ENCODE measurements around the gene PTPRN2.
"Not testable (repeated sequence)": the region's sequence is repeated elsewhere in the genome, so short reads cannot be mapped to it uniquely, and the experiment has no call there.

The PTPRN2 gene

DNA sequence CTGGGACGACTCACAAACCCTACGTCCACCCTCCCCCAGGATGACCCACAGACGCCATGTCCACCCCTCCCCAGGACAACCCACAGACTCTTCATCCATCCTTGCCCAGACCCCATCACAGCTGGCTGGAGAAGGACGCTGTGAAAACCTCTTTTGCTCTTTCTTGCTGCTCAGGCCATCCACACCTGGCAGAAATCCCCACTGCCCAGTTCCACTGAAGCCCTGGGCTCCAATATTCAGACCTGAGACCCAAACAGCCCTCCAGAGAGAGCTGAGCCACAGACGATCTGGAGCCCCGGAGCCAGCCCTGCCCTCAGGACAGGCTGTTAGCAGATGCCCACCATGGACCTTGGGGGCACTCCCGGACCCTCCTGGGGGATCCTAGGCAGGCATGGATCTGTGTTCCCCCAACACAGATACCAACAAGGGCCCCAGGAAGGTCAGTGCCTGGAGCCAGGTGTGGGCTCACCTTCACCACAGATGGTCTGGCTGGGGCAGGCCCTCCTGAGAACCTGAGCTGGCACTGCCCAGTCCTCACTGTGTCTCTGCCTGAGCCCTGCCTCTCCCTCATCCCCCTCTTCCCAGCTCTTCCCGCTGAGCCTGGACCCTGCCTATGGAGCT is 226.2 kb downstream of the PTPRN2 start:
- DNase-seq = no peak

DNA sequence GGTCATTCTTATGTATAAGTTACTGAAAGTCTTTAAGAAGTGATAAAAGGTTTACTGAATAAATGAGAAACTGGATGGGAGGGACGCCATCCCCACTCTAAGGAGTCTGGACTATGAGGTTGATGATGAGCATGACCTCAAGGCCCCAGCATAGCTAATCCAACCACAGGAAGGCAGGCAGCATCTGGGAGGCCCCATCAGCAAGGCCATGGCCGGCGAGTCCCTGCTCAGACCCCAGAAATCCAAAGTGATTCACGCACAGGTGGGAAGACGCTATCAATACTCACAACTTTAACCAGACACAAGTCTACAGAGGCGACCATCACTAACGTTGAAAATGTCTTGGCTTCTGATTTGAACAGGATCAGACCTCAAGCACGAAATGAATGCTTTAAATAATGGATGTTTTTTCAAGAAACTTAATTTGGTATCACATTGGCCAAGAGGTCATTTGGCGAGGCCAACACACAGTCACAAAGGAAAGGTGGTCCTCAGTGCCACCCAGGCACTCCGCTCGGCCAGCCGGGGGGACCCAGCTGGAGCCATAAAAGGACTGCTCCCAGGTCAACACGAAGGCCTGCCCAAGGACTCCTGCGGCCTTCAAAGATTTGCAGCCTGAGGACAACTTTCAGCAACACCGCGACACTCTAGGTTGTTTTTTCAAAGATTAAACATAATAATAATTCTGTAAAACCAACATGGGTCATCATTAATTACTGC is 228.5 kb downstream of the PTPRN2 start:
- no peak for DNase-seq

DNA sequence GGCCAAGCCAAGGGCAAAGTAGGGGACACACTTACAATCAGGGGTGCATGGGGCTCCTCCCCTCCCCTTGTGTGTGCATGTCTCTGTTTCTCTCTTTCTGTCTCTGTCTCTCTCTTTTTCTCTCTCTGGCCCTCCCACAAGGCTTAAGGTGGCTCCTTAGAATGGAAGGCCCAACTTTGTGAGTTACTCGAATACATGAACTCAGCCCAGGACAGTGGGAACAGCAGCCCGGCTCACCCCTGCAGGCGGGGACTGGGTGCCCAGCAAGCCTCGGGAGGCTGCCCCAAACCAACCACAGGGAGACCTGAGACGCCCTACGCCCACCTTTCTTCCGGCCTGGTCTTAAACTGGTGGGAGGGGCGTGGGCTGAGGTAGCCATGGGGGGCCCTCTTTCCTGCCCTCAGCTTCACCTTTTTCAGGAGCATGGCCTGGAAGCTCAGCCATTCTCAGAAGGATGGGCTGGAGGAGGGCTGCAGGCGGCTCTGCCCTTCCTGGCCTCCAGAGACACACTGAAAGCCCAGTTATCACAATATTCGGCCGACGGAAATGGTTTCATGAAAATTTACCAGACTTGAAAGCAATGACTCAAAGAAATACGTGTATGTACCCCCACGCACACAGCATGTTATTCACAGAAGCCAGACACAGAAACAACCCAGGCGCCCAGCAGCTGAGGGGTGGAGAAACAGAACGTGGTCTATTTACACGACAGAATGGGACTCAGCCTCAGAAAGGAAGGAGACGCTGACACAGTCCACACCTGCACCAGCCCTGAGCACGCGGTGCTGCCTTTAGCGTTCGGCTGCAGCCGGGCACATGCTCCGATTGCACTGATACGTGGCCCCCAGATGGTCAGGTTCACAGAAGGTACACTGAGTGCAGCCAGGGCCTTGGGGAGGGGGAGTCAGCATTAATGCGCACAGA is 229.5 kb downstream of the PTPRN2 start:
- DNase-seq = no peak

DNA sequence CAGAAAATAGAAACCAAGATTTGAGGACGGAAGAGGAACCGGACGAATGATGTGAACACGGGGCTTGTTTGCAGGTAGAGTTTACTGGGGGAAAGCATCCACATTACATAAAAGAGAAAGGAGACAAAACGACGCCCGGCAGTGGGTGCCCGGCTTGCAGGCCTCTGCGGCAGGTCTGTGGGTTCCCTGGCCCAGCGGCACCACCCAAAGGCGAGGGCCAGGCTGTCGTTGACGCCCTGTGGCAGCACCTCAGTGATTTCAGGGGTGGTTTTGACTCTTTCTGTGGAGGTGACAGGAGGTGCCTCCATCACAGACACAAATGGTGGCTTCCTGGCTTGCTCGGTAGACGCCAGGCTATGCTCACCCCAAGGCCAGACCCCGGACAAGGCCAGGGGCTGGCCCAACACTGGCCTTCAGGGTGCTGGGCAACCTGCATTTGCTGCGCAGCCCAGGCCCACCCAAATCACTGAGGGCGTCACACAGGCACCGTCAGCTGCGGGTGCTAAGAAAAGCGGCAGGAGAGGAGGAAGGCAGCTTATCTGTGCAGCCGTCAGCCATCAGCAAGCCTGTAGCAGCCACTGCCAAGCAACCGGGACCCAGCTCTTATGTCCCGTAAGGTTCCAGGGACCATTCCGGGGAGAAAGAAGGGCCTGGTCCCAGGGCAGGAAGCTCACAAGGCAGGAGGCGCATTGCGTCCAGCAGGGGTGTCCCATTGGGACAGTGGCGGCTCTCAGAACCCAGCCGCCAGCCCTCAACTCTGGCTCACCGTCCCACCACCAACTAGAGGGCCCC is 230.3 kb downstream of the PTPRN2 start:
- DNase-seq = no peak

DNA sequence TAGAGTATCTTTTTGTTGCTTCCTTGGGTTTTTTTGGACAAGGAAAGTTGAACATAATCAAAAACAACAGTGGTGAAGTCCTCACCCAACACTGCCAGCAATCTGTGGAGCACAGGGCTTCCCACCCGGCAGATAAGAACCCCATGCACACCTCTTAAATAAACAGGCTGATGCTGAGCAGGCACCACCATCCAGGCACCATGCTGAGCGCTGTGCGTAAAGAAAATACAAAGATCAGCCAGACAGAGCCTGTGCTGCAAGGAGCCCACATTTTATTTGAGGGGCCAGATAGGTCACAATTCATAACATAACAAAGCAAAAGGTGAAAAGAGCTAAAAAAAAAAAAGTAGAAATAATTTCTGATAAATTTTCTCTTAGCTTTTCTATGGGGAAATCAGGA is 231.2 kb downstream of the PTPRN2 start:
- DNase-seq = no peak

DNA sequence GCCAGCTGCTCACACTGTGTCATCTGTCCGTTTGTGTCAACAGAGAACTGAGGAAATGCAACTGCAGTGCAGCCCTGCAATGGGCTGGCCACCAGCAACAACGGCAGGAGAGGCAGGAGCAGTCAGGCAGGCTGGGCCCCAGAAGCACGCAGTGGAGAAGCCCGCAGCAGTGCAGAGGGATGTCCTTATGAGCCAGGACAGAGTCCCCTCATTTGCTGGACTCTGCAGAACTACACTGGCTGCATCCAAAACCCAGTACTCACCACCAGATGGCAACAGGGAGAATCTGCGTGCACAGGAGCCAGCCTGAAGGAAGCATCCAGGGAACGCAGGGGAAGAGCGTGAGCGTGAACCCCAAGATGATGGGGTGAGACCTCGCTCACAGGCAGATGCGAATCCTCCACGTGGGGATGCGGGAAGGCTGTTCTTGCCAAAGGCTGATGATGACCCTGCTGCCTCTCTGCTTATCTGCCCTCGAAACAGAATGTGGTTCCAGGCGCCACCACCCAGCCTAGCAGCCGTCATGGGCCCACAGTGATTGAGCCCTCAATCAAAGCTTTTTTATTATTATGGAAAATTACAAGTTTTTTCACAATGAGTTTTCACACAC is 232.1 kb downstream of the PTPRN2 start:
- DNase-seq = peak in 2 of 4 experiments; percentile 7 to 15

DNA sequence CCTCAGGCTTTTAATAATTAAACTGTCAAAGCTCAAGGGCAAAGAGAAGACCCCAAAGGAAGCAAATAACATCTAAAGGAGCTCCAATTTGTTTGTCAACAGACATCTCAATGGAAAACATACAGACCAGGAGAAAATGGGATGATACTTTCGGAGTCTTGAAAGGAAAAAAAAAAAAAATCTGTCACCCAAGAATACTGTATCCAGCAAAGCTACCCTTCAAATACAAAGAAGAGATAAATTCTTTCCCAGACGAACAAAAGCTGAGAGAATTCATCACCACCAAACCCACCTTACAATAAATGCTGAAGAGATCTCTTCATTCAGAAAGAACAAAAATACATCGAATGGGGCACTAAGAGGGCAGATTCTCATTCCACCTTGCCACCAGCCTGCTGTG is 232.8 kb downstream of the PTPRN2 start:
- DNase-seq = no peak

DNA sequence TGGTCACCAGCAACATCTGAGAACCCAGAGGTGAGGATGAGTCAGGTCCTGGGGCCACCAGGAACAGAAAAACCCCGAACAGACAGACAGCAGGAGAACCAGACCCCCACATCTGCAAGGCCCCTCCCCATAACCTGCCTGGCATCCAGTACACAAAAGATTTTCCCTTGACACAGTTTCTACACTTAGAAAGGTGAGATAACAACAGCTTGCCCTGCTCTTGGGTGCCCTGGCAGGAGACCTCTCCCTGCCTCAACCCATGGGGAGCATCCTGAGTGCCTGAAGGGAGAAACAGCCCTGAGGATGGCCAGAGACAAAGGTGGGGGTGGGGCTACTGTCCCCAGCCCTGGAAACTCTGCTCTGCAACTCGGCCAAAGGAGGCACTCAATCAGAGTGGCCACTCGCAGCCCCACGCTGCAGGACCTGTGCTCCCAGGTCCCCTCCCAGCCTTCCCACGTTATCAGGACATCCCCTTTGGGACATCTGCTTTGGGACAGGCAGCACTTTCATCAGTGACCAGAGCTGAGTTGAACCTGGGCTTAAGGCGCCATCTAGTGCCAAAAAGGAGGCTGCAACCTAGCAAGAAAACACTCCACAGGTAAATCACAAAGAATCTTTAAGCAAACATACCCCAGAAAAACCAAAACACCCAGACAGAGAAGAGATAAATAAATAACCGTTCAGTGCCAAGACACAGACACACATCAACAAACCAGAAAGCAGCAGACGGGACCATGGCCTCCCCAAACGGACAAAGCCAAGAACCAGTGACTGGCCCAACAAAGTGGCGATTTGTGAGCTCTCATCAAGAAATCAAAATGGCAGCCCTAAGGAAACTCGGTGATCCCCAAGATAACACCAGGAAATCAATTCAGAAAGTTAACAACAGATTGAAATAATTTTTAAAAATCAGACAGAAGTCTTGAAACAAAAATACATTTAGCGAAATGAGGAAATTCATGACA is 233.7 kb downstream of the PTPRN2 start:
- peak; percentile 22 to 53 (median 40) for DNase-seq

DNA sequence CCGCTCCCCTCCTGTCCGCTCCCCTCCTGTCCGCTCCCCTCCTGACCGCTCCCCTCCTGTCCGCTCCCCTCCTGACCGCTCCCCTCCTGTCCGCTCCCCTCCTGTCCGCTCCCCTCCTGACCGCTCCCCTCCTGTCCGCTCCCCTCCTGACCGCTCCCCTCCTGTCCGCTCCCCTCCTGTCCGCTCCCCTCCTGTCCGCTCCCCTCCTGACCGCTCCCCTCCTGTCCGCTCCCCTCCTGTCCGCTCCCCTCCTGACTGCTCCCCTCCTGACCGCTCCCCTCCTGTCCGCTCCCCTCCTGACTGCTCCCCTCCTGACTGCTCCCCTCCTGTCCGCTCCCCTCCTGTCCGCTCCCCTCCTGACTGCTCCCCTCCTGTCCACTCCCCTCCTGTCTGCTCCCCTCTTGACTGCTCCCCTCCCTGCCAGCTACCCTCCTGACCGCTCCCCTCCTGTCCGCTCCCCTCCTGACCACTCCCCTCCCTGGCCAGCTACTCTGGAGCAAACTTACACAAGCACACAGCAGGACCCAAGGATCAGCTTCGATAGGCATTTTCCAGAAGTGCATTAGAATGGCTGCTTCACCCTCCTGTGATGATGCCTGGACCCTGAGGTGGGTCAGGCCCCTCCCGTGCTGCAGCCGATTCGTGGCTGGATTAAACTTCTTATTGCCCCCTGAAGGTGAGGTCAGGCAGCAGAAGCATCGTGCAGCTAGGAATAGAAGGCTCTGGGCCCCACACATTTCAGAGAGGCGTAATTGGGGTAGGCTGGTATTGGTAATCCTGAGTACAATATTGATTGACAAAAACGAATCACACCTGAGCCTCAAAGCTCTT is 235.5 kb downstream of the PTPRN2 start:
- DNase-seq = not testable (repeated sequence)

DNA sequence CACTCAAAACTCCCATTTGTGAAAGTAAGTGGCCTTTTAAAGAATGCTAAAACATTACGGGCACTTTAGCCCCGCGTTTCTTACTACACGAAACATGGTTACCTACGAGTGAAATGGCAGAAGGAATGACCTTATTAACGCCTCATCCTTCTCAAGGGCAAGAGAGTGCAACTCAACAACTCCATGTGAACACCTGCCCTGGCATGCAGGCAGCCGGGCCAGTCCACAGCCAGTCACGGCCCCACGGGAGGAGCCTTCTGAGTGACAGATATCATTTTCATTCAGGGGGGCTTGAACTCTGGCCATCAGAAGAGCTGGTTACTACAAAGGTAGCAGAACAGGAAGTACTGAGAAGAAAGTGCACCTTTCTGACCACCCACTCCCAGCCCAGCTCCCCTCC is 236.1 kb downstream of the PTPRN2 start:
- no peak for DNase-seq

DNA sequence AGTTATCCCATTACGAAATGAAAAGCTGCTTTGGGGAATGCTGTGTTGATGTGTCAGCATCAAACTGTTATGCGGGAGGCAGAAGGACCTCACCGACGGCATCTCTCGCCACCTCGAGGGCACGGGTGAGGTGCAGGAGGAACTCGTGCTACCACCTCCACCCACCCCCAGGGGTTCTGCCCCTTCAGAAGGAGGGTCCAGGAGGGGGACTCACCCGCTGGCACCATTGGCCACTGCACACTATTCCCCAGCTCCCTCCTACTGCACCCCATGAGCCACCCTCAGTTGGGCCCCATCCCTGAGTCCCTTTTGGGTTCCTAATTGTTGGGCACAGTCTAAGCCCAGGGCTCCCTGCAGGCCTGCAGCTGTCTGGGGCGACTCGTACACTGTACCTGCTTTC is 236.6 kb downstream of the PTPRN2 start:
- no peak for DNase-seq

DNA sequence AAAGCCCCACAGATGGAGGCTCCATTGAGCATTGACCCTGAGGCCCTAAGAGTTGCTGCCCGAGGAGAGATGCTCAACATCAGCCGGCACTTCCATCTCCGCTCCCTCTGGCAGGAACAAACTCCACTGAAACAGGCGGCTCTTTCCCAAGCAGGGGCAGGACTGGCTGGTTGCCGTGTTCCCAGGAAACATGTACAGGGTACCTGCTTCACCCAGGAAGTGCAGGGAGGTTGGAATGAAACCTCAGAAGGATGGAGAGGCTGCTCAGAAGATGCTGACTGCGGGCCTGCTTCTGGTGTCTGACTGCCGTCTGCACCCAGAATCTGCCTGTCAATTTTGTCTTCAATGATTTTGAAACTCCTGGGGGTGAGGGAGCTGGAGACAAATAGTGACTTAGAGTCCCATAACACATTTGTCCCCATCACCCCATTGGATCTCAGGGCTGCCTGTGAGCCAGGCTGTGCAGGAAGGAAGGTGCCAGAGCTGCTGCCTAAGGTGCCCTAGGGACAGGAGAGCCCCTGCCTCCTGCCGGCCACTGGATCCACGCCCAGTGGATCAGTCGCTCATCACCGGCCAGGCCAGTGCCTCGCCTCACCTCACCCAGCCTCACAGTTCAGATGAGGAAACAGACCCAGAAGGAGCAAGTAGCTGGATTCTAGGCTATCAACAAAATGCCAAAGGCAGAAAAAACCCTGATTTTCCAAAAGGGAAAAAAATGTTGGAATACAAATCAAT is 237.3 kb downstream of the PTPRN2 start:
- DNase-seq = no peak

DNA sequence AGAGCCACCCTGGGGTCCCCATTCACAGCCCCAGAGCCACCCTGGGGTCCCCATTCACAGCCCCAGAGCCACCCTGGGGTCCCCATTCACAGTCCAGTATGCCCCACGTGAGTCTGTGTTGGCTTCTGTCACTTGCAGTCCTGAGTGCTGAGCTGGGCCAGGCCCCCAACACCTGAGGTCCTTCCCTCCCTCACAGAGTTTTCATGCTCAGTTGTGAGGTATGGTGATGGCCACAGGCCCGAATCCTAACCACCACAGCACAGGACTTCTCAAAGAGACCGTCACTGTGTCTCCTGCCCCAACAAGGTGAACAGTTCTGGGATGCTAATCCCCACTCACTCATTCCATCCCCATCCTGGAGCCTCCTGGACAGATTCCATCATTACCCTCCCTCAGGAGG is 239.2 kb downstream of the PTPRN2 start:
- no peak for DNase-seq

DNA sequence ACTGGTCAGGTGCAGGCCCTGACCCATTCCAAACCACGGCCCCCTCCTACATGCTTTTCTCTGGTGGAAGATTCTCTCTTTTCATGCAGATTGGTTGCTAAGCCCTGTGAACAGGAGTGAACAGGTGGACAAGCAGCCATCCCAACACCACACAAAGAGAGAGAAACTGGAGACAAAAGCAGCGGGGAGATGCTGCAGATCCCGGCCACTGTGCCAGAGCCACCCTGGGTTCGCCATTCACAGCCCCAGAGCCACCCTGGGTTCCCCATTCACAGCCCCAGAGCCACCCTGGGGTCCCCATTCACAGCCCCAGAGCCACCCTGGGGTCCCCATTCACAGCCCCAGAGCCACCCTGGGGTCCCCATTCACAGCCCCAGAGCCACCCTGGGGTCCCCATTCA is 239.6 kb downstream of the PTPRN2 start:
- DNase-seq = not testable (repeated sequence)

DNA sequence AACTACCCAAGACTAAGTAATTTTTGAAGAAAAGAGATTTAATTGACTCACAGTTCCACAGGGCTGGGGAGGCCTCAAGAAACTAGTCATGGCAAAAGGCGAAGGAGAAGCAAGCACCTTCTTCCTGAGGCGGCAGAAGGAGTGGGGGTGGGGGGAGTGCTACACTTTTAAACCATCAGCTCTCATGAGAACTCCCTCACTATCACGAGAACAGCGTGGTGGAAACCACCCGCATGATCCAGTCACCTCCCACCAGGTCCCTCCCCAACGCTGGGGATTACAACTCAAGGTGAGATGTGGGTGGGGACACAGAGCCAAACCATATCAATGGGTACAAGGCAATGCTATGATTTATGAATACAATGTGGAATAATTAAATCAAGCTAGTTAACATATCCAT is 241.9 kb downstream of the PTPRN2 start:
- DNase-seq = no peak

DNA sequence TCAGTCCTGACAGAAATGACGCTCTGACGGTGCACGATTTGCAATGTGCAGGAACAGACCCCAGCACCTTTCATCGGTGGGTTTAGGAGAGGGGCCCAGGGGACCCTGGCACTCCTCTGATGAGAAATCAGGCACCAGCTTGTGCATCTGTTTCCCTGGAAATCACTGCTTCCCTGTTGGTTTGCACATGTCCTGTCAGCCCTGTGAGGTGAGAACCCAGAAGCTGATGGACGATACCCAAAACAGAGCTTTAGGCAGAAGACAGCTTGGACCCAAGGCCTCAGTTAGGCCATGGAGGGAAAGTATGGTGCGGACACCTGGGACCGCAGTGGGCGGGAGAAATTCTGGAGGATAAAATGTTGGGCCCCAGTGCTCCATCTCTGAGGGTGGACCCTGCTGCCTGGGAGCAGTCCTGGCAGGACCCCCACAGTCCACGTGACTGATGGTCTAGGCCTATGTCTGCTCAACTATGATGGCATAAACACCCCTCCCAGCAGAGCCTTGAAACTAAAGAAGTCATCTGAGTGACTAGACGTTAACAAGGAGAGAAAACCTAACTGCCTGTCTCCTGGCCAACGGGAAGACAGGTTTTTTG is 242.8 kb downstream of the PTPRN2 start:
- DNase-seq = no peak

DNA sequence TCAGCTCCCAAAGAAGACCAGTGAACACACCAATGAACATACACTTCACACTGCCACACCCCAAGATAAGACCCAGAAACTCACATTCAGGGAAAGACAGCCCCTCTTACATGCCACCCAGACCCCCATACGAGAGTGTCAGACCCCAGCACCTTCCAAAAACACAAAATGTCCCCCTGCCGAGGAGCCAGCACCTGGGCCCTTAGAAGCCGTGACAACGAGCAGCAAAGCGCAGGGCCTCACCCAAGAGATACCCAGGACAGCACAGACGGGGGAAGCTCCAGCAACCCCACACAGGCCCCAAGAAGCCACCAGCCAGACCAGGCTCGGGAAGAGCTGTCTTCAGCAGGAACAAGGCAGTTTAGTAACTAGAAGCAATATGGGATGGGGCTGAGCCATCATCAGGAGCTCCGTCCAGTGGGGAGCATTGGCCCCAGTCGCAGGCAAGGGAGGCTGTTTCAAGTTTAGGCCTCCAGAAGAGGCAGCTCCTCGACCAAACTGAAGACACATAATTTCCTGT is 243.6 kb downstream of the PTPRN2 start:
- no peak for DNase-seq

DNA sequence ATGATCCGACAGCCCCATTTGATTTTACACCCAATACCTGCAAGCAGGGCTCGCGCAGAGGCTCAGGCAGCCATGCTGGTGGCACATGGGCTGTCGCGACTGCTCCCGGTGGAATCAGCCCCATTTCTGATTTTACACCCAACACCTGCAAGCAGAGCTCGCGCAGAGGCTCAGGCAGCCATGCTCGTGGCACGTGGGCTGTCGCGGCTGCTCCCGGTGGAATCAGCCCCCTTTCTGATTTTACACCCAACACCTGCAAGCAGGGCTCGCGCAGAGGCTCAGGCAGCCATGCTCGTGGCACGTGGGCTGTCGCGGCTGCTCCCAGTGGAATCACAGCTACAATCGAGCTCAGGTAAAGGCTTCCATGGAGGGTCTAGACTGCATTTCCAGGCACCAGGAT is 244.1 kb downstream of the PTPRN2 start:
- DNase-seq = no peak

DNA sequence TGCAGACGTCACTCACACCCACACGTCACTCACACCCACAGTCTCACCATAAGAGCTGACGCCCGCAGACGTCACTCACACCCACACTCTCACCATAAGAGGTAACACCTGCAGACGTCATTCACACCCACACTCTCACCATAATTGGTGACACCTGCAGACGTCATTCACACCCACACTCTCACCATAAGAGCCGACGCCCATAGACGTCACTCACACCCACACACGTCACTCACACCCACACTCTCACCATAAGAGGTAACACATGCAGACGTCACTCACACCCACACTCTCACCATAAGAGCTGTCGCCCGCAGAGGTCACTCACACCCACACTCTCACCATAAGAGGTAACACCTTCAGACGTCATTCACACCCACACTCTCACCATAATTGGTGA is 246.5 kb downstream of the PTPRN2 start:
- not testable (repeated sequence) for DNase-seq

Data from suppressor macrophage (primary cell).